HG02840 (cell line): ENCODE measurements around the gene SUV39H1.

ENCODE experiments used
- ATAC-seq: cut with Tn5 transposase; IDR thresholded peaks from one replicate; pipeline ENCODE4 v1.9.1; 2021; ENCODE audit warnings: mild to moderate bottlenecking, moderate library complexity, moderate number of reproducible peaks; ENCODE audit not compliant: unreplicated experiment, low FRiP score

SUV39H1 gene

GRCh38 chrX:48711929-48712505, 15.5 kb downstream of the SUV39H1 start:
- no peak for ATAC-seq

- ATAC-seq = no peak
Observed at GRCh38 chrX:48713847-48714246, 17.3 kb downstream of the SUV39H1 start.

- no peak for ATAC-seq
Observed at GRCh38 chrX:48714573-48714972, 18.0 kb downstream of the SUV39H1 start.

- ATAC-seq = no peak
Observed at GRCh38 chrX:48715072-48715471, 18.5 kb downstream of the SUV39H1 start.

DNA sequence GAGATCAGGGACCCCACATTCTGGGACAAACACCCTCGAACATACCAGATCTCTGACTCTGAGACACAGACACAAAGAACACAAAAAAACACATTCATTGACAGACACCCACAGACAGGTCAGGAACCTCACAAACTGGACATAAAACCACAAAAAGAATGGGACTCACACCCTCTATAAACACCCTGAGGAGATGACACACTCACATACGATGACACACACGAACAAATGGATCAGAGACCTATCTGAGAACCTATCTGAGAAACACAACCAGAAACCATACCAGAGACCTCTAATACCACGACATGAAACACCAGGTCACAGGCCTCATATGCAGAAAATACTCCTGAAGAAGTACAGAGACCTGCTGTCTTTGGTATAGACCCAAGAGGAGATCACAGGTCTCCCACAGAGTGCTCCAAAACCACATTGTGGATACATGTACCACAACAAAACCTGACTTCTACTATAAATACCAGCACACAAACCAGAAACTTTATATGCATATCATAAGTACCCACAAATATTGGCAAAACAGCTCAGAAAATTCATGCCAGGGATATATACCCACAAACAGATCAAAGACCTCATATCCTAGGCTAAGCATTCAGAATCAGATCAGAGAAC, 19.5 kb downstream of the SUV39H1 start:
- ATAC-seq = no peak

- ATAC-seq = no peak
Observed at GRCh38 chrX:48719958-48720357, 23.4 kb downstream of the SUV39H1 start.

GRCh38 chrX:48720577-48721250, 24.2 kb downstream of the SUV39H1 start:
- no peak for ATAC-seq

DNA sequence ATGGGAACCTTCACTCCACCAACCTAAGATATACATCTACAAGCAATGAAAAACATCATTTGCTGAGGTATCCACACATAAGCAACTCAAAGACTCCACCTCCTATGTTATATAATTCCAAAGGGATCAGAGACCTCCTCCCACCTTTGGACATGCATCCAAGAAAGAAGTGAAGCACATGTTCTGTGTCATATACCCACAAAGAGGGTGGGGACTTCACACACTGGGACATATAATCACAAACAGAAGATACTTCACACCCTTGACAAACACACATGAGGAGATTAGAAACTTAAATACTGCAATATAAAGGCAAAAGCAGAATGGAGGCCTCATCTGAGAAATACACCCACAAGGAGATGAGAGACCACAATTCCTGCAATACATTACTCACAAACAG, 25.4 kb downstream of the SUV39H1 start:
- no peak for ATAC-seq

GRCh38 chrX:48726596-48726995, 30.1 kb downstream of the SUV39H1 start:
- no peak for ATAC-seq

- no peak for ATAC-seq
Observed at GRCh38 chrX:48728653-48729052, 32.1 kb downstream of the SUV39H1 start.

DNA sequence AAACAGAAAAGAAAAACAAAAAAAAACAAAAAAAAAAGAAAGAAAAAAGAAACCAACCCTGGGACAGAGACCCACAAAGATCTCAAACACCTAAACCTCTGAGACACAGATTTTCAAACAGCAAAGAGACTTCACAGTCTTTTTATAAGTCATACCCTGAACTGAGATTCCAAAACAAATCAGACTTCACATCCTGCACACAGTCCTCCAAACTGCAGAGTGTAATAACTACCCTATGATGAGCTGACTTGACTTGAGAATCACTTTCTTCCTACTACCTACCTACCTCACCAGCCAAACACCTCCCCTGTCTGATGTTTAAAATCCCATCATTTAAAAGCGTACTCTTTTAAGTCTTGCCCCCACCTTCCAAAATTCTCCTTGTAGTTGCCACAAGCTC, 39.8 kb downstream of the SUV39H1 start:
- ATAC-seq = no peak

- ATAC-seq = no peak
Observed at GRCh38 chrX:48736878-48737212, 40.3 kb downstream of the SUV39H1 start.

DNA sequence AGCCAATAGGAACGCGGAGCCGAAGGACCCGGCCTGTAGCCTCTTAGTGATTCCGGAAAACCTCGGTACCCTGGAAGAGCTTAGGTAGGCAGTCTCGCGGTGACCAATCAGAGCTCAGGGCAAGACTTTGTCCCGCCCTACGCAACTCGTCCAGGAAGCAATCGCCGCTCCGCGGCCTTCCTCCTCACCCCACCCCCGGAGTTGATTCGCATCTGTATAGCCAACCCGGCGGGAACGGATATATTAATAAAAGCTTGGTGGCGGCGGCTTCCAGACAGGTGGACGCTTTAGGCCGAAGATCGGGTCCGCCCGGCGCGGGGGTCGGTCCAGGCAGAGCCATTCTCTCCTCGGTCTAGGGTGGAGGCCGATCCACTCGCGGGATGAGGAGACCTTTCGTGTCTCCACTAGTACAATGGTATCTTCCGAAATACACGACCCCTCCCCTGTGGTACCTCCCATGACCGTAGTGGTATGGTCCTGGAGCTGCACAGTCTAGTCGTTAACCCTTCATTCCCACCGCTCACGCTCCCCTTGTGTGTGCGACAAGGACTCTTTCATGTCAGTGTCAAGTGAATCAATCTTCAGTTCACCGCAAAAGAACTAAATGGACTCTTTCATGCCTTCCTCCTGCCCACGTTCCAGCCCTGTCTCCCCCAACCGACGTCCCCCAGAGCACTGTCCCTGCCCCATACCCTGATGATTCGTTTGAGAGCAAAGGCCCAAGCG, 40.8 kb downstream of the SUV39H1 start:
- ATAC-seq = peak; percentile 95

DNA sequence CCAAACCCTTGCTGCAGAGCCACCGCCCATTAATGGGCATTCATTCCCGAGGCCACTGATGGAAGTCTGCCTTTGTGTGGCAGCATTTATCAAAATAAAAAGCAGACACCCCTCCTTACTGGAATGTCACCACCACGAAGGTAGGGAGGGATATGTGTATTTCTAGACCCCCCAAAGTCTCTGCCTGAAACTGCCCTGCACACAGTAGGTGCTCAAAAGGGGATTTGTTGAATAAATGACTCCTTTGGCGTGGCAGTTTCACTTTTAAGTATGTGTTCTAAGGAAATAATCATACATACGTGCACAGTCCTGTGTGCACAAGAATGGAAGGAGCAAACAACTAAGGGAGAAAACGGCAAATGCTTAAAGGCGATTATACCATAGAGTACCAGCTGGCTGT, 41.4 kb downstream of the SUV39H1 start:
- no peak for ATAC-seq

- ATAC-seq = no peak
Observed at GRCh38 chrX:48741834-48742233, 45.3 kb downstream of the SUV39H1 start.

DNA sequence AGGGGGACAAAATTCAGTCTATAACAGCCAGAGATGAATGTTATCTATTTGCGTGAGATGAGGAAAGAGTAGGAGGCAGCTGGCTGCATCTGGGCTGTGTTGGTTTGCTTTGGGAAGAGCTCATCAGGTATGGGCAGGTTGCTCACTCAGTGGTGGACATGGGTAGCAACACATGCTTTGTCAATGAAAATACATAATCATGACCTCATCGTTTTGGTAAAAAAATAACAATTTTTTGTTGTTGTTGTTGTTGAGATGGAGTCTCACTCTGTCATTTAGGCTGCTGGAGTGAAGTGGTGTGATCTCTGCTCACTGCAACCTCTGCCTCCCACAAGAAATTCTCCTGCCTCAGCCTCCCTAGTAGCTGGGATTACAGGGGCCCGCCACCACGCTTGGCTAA, 48.7 kb downstream of the SUV39H1 start:
- ATAC-seq = no peak

- no peak for ATAC-seq
Observed at GRCh38 chrX:48747415-48748016, 51.0 kb downstream of the SUV39H1 start.

DNA sequence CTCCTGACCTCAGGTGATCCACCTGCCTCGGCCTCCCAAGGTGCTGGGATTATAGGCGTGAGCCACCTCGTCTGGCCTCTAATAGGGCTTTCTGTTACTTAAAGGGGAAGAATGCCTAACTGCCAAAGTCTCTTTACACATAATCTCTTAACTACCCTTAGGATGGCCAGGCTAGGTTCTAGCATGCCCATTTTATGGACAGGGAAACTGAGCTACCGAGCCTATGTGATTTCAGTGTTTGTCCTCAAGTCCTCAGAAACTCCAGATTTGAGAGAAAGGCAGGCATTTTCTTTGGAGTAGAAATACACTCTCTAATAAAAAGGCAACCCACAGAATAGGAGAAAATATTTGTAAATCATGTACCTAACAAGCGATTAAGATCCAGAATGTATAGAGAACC, 52.6 kb downstream of the SUV39H1 start:
- ATAC-seq = no peak

DNA sequence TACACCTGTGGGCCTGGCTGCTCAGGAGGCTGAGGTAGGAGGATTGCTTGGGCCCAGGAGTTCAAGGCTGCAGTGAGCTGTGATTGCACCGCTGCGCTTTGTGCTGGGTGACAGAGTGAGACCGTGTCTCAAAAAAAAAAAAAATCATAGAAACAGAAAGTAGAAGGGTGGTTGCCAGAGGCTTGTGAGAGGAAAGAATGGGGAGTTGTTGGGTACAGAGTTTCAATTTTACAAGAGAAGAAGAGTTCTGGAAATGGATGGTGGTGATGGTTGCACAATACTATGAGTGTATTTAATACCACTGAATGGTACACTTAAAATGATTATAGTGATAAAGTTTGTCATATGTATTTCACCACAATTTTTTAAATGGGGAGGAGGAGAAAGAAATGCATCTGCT, 54.8 kb downstream of the SUV39H1 start:
- no peak for ATAC-seq

DNA sequence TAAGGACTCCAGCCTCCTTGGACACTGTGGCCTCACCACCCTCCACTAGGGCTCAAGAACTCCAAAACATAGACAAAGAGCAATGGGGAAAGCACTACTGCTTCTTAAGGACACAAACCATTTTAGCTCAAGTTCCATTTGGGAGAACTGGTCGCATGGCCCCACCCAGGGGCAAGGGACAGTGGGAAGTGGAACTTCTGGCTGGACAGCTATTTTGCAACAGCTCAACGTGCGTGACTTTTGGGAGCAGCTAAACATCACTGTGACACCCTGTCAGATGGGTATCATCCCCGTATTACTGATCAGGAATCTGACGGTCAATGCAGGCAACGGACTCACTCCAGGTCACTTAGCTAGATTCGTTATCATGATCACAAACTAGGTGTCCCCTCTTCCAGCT, 56.0 kb downstream of the SUV39H1 start:
- ATAC-seq = no peak

DNA sequence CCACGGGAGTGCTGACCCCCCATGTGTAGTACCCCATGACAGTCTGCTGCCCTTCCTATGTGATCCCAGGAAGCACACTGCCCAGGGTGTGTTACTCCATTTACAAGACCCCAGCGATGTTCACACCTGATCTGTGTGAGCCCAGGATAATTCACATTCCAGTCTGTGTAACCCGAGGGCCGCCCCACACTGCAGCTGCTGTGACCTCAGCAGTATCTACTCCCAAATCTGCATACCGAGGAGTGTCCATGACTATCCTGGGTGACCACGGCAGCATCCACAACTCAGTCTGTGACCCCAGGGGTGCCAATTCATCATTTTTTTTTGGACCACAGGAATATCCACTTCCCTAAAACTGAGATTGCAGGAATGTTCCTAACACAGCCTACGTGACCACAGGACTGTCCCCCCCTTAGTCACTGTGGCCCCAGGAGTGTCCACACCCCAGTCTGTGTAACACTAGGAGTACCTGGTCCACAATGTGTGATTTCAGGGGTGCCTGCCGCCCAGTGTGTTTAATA, 57.2 kb downstream of the SUV39H1 start:
- ATAC-seq = no peak
